ENCODE measurements around the gene FAHD2A.
"Not testable (repeated sequence)": the region's sequence is repeated elsewhere in the genome, so short reads cannot be mapped to it uniquely, and the experiment has no call there.

DNA sequence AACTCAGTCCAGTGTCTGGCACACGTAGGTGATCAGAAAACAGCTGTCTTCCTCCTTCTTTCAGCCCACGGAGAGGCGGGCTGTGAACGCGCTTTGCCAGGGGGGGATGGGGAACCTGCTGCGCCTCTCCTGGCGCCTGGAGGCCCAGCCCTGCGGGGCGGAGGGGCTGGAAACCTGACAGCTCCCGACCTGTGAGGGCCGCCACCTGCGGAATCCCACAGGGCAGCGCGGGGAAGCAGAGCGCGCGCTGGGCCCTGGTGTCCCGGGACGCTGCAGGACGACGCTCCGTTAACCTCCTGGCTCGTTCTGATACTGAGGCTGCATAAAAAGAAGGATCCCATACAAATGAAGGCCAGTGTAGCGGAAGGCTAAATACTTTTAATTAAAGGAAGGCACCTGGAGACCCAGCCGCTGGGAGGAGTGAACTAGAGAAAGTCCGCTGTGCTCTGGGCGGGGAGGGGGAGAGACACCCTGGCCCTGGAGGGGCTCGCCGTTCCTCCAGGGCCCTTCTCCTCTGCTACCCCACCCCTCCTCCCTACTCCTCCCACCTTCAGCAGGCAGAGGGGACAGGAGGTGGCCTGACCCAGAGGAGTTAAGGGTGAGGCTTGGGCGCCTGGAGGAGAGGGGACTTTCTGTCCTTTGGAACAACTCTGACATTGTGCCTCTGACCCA lies 24.8 kb downstream of the FAHD2A start:
- TF ChIP-seq JUNB (IDR thresholded peaks at IDR 0.05; ENCODE audit: unreplicated experiment); POLR2AphosphoS5 (IDR thresholded peaks at IDR 0.05; ENCODE audit: low read depth); CTCF (conservative IDR thresholded peaks at IDR 0.05; ENCODE audit: low read depth in 2 of 2); ETS1 (IDR thresholded peaks at IDR 0.05); EZH2 (IDR thresholded peaks at IDR 0.05; ENCODE audit: low read depth, unreplicated experiment); ZNF331 (CRISPR knock-in tag; IDR thresholded peaks at IDR 0.05; ENCODE audit: low read depth); CREB1 (CRISPR knock-in tag; IDR thresholded peaks at IDR 0.05; ENCODE audit: low read depth); EZH2phosphoT487 (IDR thresholded peaks at IDR 0.05; ENCODE audit: unreplicated experiment); REST (IDR thresholded peaks at IDR 0.05; ENCODE audit: unreplicated experiment): not testable (repeated sequence)
- TF ChIP-seq, protein P1, sequence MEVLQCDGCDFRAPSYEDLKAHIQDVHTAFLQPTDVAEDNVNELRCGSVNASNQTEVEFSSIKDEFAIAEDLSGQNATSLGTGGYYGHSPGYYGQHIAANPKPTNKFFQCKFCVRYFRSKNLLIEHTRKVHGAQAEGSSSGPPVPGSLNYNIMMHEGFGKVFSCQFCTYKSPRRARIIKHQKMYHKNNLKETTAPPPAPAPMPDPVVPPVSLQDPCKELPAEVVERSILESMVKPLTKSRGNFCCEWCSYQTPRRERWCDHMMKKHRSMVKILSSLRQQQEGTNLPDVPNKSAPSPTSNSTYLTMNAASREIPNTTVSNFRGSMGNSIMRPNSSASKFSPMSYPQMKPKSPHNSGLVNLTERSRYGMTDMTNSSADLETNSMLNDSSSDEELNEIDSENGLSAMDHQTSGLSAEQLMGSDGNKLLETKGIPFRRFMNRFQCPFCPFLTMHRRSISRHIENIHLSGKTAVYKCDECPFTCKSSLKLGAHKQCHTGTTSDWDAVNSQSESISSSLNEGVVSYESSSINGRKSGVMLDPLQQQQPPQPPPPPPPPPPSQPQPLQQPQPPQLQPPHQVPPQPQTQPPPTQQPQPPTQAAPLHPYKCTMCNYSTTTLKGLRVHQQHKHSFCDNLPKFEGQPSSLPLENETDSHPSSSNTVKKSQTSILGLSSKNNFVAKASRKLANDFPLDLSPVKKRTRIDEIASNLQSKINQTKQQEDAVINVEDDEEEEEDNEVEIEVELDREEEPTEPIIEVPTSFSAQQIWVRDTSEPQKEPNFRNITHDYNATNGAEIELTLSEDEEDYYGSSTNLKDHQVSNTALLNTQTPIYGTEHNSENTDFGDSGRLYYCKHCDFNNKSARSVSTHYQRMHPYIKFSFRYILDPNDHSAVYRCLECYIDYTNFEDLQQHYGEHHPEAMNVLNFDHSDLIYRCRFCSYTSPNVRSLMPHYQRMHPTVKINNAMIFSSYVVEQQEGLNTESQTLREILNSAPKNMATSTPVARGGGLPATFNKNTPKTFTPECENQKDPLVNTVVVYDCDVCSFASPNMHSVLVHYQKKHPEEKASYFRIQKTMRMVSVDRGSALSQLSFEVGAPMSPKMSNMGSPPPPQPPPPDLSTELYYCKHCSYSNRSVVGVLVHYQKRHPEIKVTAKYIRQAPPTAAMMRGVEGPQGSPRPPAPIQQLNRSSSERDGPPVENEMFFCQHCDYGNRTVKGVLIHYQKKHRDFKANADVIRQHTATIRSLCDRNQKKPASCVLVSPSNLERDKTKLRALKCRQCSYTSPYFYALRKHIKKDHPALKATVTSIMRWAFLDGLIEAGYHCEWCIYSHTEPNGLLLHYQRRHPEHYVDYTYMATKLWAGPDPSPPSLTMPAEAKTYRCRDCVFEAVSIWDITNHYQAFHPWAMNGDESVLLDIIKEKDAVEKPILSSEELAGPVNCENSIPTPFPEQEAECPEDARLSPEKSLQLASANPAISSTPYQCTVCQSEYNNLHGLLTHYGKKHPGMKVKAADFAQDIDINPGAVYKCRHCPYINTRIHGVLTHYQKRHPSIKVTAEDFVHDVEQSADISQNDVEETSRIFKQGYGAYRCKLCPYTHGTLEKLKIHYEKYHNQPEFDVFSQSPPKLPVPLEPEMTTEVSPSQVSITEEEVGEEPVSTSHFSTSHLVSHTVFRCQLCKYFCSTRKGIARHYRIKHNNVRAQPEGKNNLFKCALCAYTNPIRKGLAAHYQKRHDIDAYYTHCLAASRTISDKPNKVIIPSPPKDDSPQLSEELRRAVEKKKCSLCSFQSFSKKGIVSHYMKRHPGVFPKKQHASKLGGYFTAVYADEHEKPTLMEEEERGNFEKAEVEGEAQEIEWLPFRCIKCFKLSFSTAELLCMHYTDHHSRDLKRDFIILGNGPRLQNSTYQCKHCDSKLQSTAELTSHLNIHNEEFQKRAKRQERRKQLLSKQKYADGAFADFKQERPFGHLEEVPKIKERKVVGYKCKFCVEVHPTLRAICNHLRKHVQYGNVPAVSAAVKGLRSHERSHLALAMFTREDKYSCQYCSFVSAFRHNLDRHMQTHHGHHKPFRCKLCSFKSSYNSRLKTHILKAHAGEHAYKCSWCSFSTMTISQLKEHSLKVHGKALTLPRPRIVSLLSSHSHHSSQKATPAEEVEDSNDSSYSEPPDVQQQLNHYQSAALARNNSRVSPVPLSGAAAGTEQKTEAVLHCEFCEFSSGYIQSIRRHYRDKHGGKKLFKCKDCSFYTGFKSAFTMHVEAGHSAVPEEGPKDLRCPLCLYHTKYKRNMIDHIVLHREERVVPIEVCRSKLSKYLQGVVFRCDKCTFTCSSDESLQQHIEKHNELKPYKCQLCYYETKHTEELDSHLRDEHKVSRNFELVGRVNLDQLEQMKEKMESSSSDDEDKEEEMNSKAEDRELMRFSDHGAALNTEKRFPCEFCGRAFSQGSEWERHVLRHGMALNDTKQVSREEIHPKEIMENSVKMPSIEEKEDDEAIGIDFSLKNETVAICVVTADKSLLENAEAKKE (CRISPR knock-in tag; IDR thresholded peaks at IDR 0.05) = not testable (repeated sequence)

Data from GM23338 (cell line).